ENCODE measurements around the gene PTPRD. TPM values are rescaled to one million over a fixed set of nuclear protein-coding genes. Genes with fewer than 3 reads are reported as not detected.

The PTPRD gene
- total RNA-seq, 1 experiment from 2014 or later: 70.1 TPM

DNA sequence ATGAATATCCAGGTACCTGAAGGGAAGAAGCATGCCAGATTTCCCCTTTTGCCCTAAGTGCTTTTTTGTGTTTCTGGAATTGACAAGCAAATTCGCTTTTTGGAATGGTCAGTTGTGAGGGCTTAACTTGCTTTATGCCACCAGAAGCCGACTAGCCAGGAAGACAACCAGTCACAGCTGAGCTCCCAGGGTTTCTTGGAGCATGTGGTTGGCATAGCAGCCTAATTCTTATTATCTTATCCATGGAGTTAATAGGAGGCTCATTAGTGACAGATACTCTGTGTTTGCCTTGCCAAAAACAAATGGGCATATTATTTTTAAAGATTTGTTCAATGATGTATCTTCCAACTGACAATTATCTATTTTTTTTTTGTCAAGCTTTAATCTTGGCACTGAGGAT lies 500.7 kb downstream of the PTPRD start:
- POLR2A ChIA-PET: no interaction called here
- peaks cover 1% of the 10 kb centered on the region for H3K27me3 Mint-ChIP-seq (ENCODE audit: insufficient read depth, unreplicated experiment)
- H3K27me3 ChIP-seq (replicated peaks; ENCODE audit: control insufficient read depth, insufficient read depth, low read length): no peaks in the 10 kb centered on the region

DNA sequence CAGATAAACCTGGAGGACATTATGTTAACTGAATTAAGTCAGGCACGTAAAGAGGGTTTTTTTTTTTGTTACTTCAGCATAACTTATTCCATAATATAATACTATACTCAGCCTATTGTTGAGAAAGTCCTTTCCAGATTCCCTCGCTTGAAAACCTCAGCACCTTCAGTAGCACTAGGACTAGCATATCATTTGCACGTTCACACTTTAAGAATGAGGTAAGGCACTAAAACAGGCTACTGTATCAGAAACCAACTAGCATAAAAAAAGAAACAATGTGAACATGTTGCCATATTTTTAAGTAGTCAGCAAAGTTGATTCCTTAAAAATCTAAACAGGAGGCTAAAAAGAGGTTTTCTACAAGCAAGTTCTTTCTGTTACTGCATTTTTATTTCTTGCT lies 504.0 kb downstream of the PTPRD start:
- Mint-ChIP-seq H3K36me3 (ENCODE audit: insufficient read depth, unreplicated experiment) (no peaks in the 10 kb centered on the region), H3K4me3 (ENCODE audit: unreplicated experiment) (no peak overlapping the region), H3K27me3 (ENCODE audit: insufficient read depth, unreplicated experiment) (peaks cover 2% of the 10 kb centered on the region), H3K27ac (ENCODE audit: unreplicated experiment) (no peak overlapping the region), H3K4me1 (ENCODE audit: low read depth, unreplicated experiment) (no peaks in the 10 kb centered on the region), H3K9me3 (ENCODE audit: unreplicated experiment) (no peaks in the 10 kb centered on the region)
- DNase-seq: no peak
- intact Hi-C loops (cut with micrococcal nuclease; ENCODE audit: unreplicated experiment): no loop called here
- Histone ChIP-seq H3K4me1 (no peaks in the 10 kb centered on the region), H3K36me3 (ENCODE audit: control insufficient read depth, insufficient read depth, low read length) (no peaks in the 10 kb centered on the region), H3K4me3 (ENCODE audit: low read depth, low read length) (no peak overlapping the region), H3K27me3 (replicated peaks; ENCODE audit: control insufficient read depth, insufficient read depth, low read length) (no peaks in the 10 kb centered on the region), H3K9me3 (no peaks in the 10 kb centered on the region)
- TF ChIP-seq, protein P1, sequence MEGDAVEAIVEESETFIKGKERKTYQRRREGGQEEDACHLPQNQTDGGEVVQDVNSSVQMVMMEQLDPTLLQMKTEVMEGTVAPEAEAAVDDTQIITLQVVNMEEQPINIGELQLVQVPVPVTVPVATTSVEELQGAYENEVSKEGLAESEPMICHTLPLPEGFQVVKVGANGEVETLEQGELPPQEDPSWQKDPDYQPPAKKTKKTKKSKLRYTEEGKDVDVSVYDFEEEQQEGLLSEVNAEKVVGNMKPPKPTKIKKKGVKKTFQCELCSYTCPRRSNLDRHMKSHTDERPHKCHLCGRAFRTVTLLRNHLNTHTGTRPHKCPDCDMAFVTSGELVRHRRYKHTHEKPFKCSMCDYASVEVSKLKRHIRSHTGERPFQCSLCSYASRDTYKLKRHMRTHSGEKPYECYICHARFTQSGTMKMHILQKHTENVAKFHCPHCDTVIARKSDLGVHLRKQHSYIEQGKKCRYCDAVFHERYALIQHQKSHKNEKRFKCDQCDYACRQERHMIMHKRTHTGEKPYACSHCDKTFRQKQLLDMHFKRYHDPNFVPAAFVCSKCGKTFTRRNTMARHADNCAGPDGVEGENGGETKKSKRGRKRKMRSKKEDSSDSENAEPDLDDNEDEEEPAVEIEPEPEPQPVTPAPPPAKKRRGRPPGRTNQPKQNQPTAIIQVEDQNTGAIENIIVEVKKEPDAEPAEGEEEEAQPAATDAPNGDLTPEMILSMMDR (IDR thresholded peaks at IDR 0.05; ENCODE audit: insufficient read depth in 1 of 2, low read depth in 1 of 2, low read length in 1 of 2, severe bottlenecking in 1 of 2, unreplicated experiment in 1 of 2): no peak
- BruUV-seq (replicated peaks): no TSS peak
- POLR2A ChIA-PET: no interaction called here
- CTCF ChIA-PET: no interaction called here

More for the DNA sequence above, 500.7 kb downstream of the PTPRD start:
- Mint-ChIP-seq H3K36me3 (ENCODE audit: insufficient read depth, unreplicated experiment) (no peaks in the 10 kb centered on the region), H3K4me3 (ENCODE audit: unreplicated experiment) (no peak overlapping the region), H3K4me1 (ENCODE audit: low read depth, unreplicated experiment) (no peaks in the 10 kb centered on the region), H3K27ac (ENCODE audit: unreplicated experiment) (no peak overlapping the region), H3K9me3 (ENCODE audit: unreplicated experiment) (no peaks in the 10 kb centered on the region)
- no peak for DNase-seq
- Histone ChIP-seq H3K36me3 (ENCODE audit: control insufficient read depth, insufficient read depth, low read length) (no peaks in the 10 kb centered on the region), H3K4me3 (ENCODE audit: low read depth, low read length) (no peak overlapping the region), H3K4me1 (no peaks in the 10 kb centered on the region), H3K9me3 (no peaks in the 10 kb centered on the region)
- TF ChIP-seq, protein P1 (IDR thresholded peaks at IDR 0.05; ENCODE audit: insufficient read depth in 1 of 2, low read depth in 1 of 2, low read length in 1 of 2, severe bottlenecking in 1 of 2, unreplicated experiment in 1 of 2): no peak
- BruUV-seq (replicated peaks): no TSS peak
- CTCF ChIA-PET: no interaction called here
- intact Hi-C loops (cut with micrococcal nuclease; ENCODE audit: unreplicated experiment): no loop called here

DNA sequence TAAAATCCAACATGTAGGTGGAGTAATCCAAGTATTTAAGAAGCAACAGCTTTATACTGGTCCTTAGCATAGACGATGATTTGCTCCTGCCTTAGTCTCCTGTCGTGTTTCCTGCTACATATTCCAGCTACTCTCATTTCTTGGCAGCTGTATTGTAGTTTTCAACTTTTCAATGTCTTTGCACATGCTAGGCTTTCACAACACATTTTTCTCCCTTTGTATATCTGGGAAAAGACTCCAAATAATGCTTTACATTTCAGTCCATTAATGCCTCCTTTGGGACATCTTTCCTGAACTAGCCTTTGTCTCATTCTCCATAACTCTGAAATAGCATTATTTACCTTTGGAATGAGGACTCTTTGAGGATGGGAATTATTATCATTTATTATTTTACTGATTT lies 508.0 kb downstream of the PTPRD start:
- Histone ChIP-seq H3K27me3 (replicated peaks; ENCODE audit: control insufficient read depth, insufficient read depth, low read length) (no peaks in the 10 kb centered on the region), H3K36me3 (ENCODE audit: control insufficient read depth, insufficient read depth, low read length) (no peaks in the 10 kb centered on the region), H3K4me1 (no peaks in the 10 kb centered on the region), H3K9me3 (no peaks in the 10 kb centered on the region), H3K4me3 (ENCODE audit: low read depth, low read length) (no peak overlapping the region)
- BruUV-seq (replicated peaks): no TSS peak
- H3K27me3 Mint-ChIP-seq (ENCODE audit: insufficient read depth, unreplicated experiment): peaks cover 2% of the 10 kb centered on the region
- H3K4me1 Mint-ChIP-seq (ENCODE audit: low read depth, unreplicated experiment): no peaks in the 10 kb centered on the region
- H3K27ac Mint-ChIP-seq (ENCODE audit: unreplicated experiment): no peak overlapping the region
- no peaks in the 10 kb centered on the region for H3K36me3 Mint-ChIP-seq (ENCODE audit: insufficient read depth, unreplicated experiment)
- no peak for DNase-seq
- H3K9me3 Mint-ChIP-seq (ENCODE audit: unreplicated experiment): no peaks in the 10 kb centered on the region
- POLR2A ChIA-PET: no interaction called here
- TF ChIP-seq, protein P1 (IDR thresholded peaks at IDR 0.05; ENCODE audit: insufficient read depth in 1 of 2, low read depth in 1 of 2, low read length in 1 of 2, severe bottlenecking in 1 of 2, unreplicated experiment in 1 of 2): no peak
- no peak overlapping the region for H3K4me3 Mint-ChIP-seq (ENCODE audit: unreplicated experiment)
- intact Hi-C loops (cut with micrococcal nuclease; ENCODE audit: unreplicated experiment): no loop called here
- CTCF ChIA-PET: no interaction called here
